Activated CD8-positive, alpha-beta memory T cell treated with anti-CD3 and anti-CD28 coated beads for 1 hour (primary cell): ENCODE results near the gene ARPC4.
"Not testable (repeated sequence)": the region's sequence is repeated elsewhere in the genome, so short reads cannot be mapped to it uniquely, and the experiment has no call there.

ENCODE experiments used
- DNase-seq, 2 donors: peaks; one replicate each; pipeline ENCODE4 v3.0.0-alpha.2; 2020; ENCODE audit warnings: low read depth in 1 of 2; ENCODE audit errors: extremely low read depth in 1 of 2

ARPC4 gene

DNA sequence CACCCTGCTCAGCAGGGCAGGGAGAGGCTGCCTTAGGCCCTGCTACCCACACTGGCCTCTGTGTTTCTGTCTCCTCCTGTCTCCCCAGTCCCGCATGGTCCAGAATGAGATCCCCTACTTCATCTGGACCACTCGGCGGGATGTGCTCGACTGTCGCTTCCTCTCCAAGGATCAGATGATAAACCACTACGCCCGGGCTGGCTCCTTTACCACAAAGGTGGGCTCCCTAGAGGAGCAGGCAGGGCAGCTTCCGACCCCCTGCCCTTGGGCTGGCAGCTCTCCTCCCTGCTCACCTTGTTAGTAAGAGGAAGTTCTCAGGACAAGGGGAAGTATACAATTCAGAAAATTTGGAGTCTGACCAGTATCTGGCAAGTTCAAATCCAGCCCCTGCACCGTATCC, 23.1 kb downstream of the ARPC4 start:
- no peak for DNase-seq

DNA sequence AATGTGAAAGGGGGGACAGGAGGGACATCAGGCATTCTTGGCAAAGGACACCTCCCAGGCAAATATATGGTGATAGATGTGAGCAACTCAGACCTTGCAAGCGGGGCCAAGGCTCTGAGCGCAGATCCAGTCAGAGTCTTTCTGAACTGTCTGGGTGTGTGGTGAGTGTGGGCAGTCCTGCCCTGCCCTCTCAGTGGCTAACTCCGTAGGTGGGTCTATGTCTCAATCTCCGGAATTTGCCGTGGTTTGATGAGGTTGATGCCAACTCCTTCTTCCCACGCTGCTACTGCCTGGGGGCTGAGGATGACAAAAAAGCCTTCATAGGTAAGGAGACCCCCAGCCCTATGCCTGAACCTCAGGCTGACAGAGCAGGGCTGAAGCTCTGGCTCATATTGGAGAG, 24.6 kb downstream of the ARPC4 start:
- DNase-seq: no peak

DNA sequence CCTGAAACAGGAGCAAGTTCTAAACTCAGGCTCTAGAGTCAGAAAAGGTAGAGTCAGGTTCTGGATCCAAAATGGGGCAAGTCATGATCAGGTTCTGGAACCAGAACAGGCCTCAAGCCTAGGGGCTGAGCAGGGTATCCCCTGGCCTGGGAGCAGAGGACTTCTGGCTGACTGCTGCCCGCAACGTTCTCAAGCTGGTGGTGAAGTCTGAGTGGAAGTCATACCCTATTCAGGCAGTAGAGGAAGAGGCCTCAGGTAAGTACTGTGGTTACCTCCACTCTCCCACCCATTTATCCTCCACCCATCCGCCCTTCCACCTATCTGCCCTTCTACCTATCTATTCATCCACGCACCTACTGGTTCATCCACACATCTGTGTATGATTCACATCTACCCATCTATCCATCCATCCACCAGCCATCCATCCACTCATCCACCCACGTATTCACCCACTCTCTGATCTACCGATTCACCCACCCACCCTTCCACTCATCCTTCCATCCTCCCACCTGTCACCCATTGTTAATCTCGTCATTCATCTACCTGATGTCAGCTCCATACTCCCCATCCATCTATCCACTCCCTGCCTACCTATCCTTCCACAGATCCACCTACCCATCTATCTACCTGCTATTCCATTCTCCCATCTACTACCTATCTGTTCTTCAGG, 25.9 kb downstream of the ARPC4 start:
- DNase-seq: no peak

DNA sequence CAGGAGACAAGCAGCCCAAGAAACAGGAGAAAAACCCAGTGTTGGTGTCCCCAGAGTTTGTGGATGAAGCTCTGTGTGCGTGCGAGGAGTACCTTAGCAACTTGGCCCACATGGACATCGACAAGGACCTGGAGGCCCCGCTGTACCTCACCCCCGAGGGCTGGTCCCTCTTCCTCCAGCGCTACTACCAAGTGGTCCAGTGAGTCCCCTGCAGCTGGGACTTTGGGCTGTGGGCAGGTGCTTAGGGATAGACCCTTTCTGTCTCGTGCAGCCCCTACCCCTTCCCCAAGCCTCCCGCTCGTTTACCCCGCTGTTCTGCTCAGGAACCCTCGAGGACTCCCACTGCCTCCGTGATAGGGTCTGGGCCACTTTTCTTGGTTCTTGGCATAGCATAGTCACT, 27.7 kb downstream of the ARPC4 start:
- no peak for DNase-seq

DNA sequence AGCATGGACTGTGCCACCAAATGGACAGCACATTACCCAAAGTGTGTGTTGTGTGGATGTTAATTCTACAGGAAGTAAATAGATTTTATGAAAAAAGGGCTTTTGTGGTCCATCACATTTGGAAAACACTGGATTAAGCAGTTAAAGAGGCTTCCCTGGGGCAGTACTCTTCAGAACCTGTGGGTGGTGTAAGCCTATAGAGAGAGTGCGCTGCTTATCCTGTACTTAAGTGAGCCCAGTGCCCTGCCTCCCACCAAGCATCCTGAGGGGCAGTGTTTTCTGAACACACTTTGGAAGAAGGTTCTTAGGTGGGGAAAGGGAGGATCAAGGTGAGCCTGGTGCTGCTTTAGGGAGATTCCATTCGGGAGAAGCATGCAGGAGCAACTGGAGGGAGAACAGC, 28.1 kb downstream of the ARPC4 start:
- DNase-seq: no peak

DNA sequence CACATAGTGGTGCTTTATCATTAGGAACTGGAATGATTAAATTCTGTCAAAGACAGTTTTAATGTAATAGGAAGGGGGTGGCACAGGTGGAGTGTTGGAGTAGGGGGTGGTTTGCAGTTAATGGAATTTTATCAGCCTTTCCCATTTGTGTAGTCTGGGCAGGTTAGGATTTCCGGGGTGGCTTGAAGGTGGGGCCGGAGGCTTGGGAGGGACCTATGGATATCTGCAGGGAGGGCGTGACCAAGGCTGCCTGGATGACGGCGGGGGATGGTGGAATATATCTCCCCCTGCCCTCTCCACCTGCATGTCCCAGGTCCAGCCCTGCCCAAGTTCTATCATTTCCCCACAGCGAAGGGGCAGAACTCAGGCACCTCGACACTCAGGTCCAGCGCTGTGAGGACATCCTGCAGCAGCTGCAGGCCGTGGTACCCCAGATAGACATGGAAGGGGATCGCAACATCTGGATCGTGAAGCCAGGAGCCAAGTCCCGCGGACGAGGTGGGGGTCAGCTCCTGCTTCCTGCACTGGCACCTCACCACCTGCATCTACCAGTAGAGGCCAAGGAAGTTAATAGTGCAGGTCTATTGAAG, 32.7 kb downstream of the ARPC4 start:
- no peak for DNase-seq

DNA sequence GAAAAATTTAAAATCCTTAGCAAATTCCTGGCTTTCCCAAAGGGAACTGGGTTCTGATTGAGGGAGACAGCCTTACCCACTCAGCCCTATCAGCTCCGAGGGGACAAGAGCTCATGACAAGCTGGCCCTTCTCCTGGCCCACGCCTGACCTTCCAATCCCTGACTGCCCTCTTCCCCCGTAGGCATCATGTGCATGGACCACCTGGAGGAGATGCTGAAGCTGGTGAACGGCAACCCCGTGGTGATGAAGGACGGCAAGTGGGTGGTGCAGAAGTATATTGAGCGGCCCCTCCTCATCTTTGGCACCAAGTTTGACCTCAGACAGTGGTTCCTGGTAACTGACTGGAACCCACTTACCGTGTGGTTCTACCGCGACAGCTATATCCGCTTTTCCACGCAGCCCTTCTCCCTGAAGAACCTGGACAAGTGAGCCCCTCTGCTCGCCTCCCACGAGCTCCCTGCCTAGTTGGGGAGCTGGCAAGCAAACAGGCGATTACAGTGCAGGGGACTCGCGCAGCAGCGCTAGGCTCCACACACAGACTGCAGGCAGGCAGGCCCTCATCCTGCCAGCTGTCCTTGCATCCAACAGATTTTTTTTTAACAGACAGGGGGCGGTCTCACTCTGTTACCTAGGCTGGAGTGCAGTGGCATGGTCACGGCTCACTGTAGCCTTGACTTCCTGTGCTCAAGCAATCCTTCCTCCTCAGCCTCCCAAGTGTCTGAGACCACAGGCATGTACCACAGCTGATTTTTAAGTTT, 34.1 kb downstream of the ARPC4 start:
- DNase-seq: no peak

DNA sequence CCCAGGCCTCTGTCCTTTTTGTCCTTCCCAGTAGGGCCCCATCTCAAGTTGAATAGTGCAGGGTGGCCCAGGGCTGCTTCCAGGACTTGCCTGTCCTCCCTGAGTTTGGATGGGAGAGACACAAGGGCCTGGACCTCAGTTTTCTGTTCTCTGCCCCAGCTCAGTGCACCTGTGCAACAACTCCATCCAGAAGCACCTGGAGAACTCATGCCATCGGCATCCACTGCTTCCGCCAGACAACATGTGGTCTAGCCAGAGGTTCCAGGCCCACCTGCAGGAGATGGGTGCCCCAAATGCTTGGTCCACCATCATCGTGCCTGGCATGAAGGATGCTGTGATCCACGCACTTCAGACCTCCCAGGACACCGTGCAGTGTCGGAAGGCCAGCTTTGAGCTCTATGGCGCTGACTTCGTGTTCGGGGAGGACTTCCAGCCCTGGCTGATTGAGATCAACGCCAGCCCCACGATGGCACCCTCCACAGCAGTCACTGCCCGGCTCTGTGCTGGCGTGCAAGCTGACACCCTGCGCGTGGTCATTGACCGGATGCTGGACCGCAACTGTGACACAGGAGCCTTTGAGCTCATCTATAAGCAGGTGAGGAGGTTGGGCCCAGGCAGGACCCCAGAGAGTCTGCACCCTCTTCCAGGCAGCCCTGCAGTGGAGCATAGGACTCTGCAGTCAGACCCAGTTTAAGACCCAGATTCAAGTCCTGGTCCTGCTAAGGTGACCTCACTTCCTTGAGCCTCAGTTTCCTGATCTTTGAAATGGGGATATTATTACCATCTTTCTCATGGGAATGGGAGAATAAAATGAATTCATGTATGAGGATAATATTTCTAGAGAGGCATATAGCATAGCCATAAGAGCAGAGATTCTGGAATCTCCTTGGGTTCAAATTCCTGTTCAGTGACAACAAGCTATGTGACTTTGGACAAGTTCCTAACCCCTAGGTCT, 36.2 kb downstream of the ARPC4 start:
- no peak for DNase-seq

DNA sequence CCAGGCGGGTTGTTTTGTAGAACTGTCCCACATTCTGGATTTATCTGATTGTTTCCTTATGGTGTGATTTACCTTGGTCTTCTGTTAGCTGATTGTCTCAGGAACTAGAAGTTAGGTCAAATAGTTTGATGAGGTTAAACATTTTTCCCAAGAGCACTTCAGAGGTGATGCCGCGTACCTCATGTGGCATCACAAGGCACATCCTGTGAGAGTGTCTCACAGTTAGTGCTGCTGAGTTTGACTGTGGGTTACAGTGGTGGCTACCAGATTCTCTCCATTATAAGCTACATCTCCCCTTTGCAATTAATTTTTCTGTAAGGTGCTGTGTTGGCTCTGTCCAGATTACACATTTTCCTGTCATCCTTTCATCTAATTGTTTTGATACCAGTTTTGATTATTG, 38.4 kb downstream of the ARPC4 start:
- DNase-seq: no peak

DNA sequence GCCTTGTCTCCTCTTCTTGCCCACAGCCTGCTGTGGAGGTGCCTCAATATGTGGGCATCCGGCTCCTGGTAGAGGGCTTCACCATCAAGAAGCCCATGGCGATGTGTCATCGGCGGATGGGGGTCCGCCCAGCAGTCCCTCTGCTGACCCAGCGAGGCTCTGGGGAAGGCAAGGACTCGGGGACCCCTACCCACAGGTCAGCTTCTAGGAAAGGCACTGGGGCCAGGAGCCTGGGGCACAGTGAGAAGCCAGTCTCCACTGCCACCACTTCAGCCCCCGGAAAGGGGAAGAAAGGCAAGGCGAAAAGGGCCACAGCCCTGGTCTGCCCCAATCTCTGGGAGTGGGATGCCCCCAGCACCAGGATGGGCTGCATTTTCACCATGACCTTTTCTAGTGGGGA, 40.2 kb downstream of the ARPC4 start:
- no peak for DNase-seq

DNA sequence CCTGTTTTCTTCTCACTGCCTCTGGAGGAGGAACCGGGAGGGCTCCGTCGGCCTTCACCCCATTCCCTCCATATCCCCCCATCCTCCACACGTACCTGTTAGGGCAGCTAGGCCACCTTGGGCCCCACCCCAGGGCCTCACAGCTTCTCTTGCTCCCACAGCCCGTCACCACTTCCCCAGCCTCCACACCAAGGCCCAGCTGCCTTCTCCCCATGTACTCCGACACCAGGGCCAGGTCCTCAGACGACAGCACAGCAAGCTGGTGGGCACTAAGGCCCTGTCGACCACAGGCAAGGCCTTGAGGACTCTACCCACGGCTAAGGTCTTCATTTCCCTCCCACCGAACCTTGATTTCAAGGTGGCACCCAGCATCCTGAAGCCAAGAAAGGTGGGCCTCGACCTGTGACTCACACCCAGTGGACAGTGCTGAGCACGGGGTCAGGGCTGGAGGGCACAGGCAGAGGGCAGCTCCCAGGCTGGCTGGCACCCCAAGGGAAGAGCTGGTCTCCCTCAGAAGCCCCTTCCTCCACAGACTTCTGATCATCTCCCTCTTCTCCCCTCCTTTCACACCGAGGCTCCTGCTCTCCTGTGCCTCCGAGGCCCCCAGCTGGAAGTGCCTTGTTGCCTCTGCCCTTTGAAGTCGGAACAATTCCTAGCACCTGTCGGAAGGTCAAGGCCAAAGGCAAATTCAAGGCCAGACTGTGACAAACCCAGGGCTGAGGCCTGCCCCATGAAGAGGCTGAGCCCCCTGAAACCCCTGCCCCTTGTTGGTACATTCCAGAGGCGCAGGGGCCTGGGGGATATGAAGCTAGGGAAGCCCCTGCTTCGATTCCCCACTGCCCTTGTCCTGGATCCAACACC, 41.9 kb downstream of the ARPC4 start:
- DNase-seq: no peak

DNA sequence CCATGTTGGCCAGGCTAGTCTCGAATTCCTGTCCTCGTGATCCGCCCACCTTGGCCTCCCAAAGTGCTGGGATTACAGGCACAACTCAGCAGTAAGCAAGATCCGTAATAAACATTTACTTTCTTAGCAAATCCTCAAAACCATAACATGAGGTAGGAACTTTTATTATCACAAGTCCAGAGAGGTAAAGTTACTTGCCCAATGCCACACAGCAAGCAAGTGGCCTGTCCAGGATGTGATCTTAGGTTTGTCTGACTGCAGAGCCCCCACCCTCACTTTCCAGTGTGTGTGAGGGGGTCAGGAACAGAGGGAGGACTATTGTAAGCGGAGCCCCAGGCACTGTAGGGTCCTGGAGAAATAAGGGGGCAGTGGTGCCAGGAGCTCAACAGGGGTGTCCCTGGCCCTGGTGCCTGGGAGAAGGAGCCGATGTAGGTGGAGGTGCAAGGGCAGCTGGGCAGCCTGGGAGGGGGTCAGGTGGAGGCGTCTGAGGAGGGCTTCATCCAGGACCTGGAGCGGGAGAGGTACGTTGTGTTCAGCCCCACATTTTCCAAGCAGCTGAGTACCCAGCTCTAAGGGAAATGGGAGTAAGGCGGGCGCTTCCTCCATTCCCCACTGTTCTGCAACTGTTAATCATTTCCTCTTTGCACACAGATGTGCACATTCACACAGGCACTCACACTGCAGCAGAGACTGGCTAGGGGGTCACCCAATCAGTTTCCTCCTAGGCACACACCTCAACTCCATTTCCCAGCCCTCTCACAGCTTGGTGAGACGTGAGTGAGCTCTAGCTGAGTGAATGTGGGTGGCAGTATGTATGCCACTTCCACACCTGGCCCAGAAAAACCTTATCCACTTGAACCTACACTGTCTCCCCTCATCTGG, 45.1 kb downstream of the ARPC4 start:
- DNase-seq: no peak

DNA sequence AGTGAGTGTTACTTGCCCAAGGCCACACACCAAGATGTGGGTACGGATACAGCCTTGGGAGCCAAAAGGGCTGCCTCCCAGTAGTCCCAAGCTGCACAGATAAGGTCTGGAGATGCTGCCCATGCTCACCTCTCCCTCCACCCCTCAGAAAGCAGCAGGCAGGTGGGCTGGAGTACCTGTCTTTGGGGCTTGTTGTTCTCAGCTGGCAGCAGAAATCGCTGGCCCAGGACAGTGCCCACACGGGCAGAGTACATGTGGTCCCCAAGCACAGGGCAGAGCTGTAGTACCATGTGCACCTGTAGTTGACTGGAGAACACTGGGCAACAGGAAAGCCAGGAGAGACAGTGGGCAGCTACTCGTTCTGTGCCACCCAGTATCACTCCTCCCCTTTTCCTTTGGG, 46.0 kb downstream of the ARPC4 start:
- no peak for DNase-seq

DNA sequence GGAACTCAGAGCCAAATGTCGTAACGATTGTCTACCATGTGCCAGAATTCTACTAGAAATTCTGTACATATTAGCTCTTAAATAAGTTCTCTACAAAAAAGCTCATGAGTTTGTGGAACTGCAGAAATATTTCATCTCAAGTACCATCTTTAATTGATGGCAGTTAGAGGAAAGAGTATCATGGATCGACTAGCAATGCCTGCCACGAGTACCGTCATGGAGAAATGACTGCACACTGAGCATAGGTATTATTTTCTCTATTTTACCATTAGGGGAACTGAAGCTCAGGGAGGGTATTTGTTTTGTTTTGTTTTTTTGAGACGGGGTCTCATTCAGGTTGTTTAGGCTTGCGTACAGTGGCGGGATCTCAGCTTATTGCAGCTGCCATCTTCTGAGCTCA, 48.1 kb downstream of the ARPC4 start:
- DNase-seq: no peak

DNA sequence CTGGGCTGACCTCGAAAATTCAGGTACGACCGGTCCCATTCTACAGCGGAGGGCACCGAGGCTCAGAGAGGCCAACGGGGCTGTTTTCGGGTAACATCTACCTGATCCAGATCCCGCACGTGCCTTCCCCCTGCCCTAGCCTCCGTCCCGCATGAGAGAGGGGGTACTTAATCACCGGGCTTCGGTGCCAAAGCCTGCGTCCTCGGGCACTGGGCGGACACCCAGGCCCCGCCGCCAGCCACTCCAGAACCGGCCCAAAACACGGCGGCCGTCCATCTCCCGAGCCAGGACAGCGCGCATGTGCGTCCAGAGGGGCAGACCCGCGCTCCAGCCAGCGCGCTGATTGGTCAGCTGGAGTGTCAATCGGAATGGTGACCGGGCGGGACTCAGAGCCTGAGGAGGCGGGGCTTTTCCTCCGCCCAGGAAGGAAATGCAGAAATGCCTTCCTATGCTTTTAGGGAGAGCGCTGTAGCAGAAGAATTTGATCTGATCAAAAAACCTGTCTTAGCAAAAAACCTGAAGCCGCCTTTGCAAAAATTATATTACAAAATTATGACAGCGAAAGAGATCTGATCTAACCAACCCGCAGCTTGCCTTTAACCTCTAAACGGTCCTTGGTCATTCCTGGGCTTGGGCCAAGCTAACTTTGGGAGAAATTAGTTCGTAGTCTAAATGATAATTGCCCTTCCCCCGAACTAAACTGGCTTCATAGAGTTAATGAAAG, 51.0 kb downstream of the ARPC4 start, which contains the start of gene RPUSD3:
RPUSD3 (minus strand) TSS at position 294 of the 724 bp plus-strand sequence; CDS start at position 276, 18 bp downstream.
- DNase-seq: peak; percentile 95

DNA sequence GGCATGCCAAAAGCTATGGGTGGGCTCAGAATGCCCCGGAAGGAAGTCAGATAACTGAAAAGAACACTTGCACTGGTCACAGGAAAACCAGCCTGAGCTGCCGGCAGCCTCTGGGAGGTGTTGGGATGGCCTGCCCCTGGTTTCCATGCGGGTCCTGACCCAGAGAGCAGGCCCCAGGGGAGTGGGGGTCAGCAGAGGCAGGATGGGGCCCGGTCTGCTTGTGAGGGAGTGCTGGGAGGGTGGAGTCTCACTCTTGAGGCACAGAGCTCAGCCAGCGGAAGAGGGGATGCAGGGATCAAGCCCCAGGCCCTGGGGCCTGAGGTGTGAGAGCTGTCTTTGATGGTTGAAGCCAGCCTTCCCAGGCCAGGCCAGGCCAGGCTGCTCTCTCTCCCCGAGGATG, 53.3 kb downstream of the ARPC4 start:
- no peak for DNase-seq

DNA sequence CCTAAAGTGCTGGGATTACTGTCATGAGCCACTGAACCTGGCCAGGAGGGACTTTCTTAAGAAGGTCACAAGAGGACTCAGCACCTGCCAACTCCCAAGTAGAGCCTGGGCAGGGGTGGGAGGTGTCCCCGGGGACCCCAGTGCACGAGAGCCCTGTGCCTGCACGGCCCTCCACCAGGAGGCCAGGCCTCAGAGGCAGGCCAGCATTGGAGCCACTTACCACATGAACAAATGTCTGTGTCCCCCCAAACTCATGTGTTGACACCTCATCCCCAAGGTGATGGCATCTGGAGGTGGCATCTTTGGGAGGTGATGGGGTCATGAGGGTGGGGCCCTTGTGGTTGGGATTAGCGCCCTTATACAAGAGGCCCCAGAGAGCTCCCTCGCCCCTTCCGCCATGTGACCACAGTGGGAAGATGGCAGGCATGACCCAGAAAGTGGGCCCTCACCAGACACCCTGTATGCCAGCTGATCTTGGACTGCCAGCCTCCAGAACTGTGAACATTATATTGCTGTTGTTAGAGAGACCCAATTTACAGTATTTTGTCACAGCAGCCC, 54.1 kb downstream of the ARPC4 start:
- no peak for DNase-seq

DNA sequence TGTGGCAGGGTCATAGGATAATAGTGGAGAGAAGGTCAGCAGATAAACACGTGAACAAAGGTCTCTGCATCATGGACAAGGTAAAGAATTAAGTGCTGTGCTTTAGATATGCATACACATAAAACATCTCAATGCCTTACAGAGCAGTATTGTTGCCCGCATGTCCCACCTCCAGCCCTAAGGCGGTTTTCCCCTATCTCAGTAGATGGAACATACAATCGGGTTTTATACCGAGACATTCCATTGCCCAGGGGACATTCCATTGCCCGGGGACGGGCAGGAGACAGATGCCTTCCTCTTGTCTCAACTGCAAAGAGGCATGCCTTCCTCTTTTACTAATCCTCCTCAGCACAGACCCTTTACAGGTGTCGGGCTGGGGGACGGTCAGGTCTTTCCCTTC, 55.0 kb downstream of the ARPC4 start:
- DNase-seq: not testable (repeated sequence)
